K562 (cell line): Measurements from ENCODE around the gene ATP2A2. TPM values are rescaled to one million over a fixed set of nuclear protein-coding genes. Genes with fewer than 3 reads are reported as not detected.

Experiments used
- ATAC-seq: fragments of 200-7000 bp; cut with Tn5 transposase; 3 replicates; pipeline ENCODE4 v1.9.1; 2020; ENCODE audit warnings: moderate library complexity
- BruUV-seq: library from RNA; stranded (reverse); fragments of 400-500 nt; replicated peaks from 2 replicates; lab custom pipeline; 2021; lab: Mats Ljungman, UMichigan
- CTCF ChIA-PET: fragments of 300-600 bp; formaldehyde crosslinking; extraction: SDS; loops from one replicate; lab custom pipeline; 2021; ENCODE audit warnings: low intra/inter-chr PET ratio; lab: Yijun Ruan, JAX
- POLR2A ChIA-PET: fragments of 300-600, 350-650 bp; sonication (Branson Sonifier 250); formaldehyde crosslinking; extraction: SDS; loops from one replicate; lab custom pipeline; 2021; ENCODE audit warnings: antibody characterized with exemption, inconsistent platforms; lab: Yijun Ruan, JAX
- DNase-seq, 4 experiments: peaks; one replicate each; pipeline versions ENCODE4 v3.0.0 to v3.0.0-alpha.2; 2011 to 2018; ENCODE audit warnings: low spot score in 3 of 4, mixed read lengths in 3 of 4; ENCODE audit errors: extremely low read depth in 1 of 4
- FAIRE-seq: peaks from 2 replicates; lab custom pipeline; 2011; peaks lifted over from hg19 to GRCh38; lab: Jason Lieb, UNC
- H2AFZ ChIP-seq: 2 replicates; pipeline ENCODE4 v1.6.0; 2011; ENCODE audit warnings: low read depth, low read length, control low read depth, inconsistent platforms
- H3K27ac ChIP-seq: fragments of 200-600 bp; 3 replicates; pipeline ENCODE4 v1.8.0; 2011; ENCODE audit warnings: low read depth, mild to moderate bottlenecking, control low read depth, inconsistent platforms, low read length, moderate library complexity, mixed read lengths; ENCODE audit errors: extremely low read depth
- H3K27me3 ChIP-seq, 2 experiments: fragments of 300-600 bp in 1 of 2; 2 replicates in 1 of 2; 3 replicates in 1 of 2; pipeline versions ENCODE4 v1.6.0 to v1.8.0; 2011; ENCODE audit warnings: inconsistent platforms in 2 of 2, low read length in 2 of 2, mild to moderate bottlenecking in 1 of 2, mixed read lengths in 1 of 2, moderate library complexity in 1 of 2; ENCODE audit not compliant: control insufficient read depth in 2 of 2, insufficient read depth in 2 of 2
- H3K36me3 ChIP-seq: fragments of 300-600 bp; 3 replicates; pipeline ENCODE4 v1.8.0; 2011; ENCODE audit warnings: mild to moderate bottlenecking, low read length, inconsistent platforms; ENCODE audit not compliant: control insufficient read depth, insufficient read depth
- H3K4me1 ChIP-seq, 2 experiments: fragments of 200-600 bp in 1 of 2; replicated peaks in 1 of 2; 2 replicates in 1 of 2; 3 replicates in 1 of 2; pipeline versions ENCODE4 v1.5.1 to v1.8.0; 2011; ENCODE audit warnings: inconsistent platforms in 2 of 2, low read length in 2 of 2, mild to moderate bottlenecking in 1 of 2, mixed read lengths in 1 of 2, moderate library complexity in 1 of 2; ENCODE audit not compliant: control insufficient read depth in 2 of 2, insufficient read depth in 2 of 2
- H3K4me2 ChIP-seq: 2 replicates; pipeline ENCODE4 v1.6.1; 2011; ENCODE audit warnings: low read length, control low read depth, inconsistent platforms, mixed read lengths; ENCODE audit not compliant: insufficient read depth
- H3K4me3 ChIP-seq: fragments of 200-600 bp; sonication (generic), shearing (Covaris generic); 2 replicates; pipeline ENCODE4 v1.5.1; 2016; ENCODE audit warnings: control low read depth, inconsistent platforms
- H3K79me2 ChIP-seq: fragments of 200-600 bp; 3 replicates; pipeline ENCODE4 v1.8.0; 2011; ENCODE audit warnings: low read length, inconsistent platforms; ENCODE audit not compliant: control insufficient read depth, insufficient read depth
- H3K9ac ChIP-seq, 2 experiments: 2 replicates each; pipeline versions ENCODE4 v1.6.0 to v1.6.1; 2011; ENCODE audit warnings: low read depth in 2 of 2, low read length in 2 of 2, control low read depth in 1 of 2, inconsistent platforms in 1 of 2, mild to moderate bottlenecking in 1 of 2, mixed read lengths in 1 of 2; ENCODE audit not compliant: insufficient read depth in 1 of 2
- H3K9me1 ChIP-seq: one replicate; pipeline ENCODE4 v1.6.0; 2011; ENCODE audit warnings: inconsistent platforms, mild to moderate bottlenecking, low read length, moderate library complexity; ENCODE audit not compliant: control insufficient read depth, insufficient read depth
- H3K9me3 ChIP-seq: replicated peaks from 2 replicates; pipeline ENCODE4 v1.5.1; 2011; ENCODE audit warnings: low read depth, low read length, inconsistent platforms; ENCODE audit not compliant: control insufficient read depth, insufficient read depth
- H4K20me1 ChIP-seq: replicated peaks from 2 replicates; pipeline ENCODE4 v1.6.1; 2011; ENCODE audit warnings: low read length, inconsistent platforms, mixed read lengths; ENCODE audit not compliant: control insufficient read depth, insufficient read depth
- CCAR2 ChIP-seq: fragments of 200-400 bp; formaldehyde crosslinking; IDR thresholded peaks from 2 replicates; pipeline ENCODE4 v1.6.1; 2017; ENCODE audit warnings: mild to moderate bottlenecking, low read depth, low read length
- DEAF1 ChIP-seq: fragments of 450-650 bp; formaldehyde crosslinking; IDR thresholded peaks from 2 replicates; pipeline ENCODE4 v1.4.0; 2020; ENCODE audit warnings: mild to moderate bottlenecking, moderate library complexity
- E4F1 ChIP-seq: fragments of 250-450 bp; sonication (Bioruptor Pico); IDR thresholded peaks from 2 replicates; pipeline ENCODE4 v1.5.0; 2021; ENCODE audit warnings: mild to moderate bottlenecking, borderline replicate concordance
- ELF2 ChIP-seq: fragments of 250-450 bp; sonication (Bioruptor Pico); IDR thresholded peaks from 2 replicates; pipeline ENCODE4 v1.5.0; 2021; ENCODE audit warnings: mild to moderate bottlenecking
- ETS1 ChIP-seq: conservative IDR thresholded peaks from 2 replicates; pipeline ENCODE4 v1.6.1; 2011; ENCODE audit warnings: low read depth, mild to moderate bottlenecking, low read length; ENCODE audit not compliant: control insufficient read depth
- EWSR1 ChIP-seq: fragments of 450-650 bp; IDR thresholded peaks from 2 replicates; pipeline ENCODE4 v1.6.1; 2018; ENCODE audit warnings: borderline replicate concordance, mild to moderate bottlenecking, low read depth, moderate library complexity; ENCODE audit not compliant: partially characterized antibody
- FOXA1 ChIP-seq: fragments of 450-650 bp; IDR thresholded peaks from 2 replicates; pipeline ENCODE4 v1.6.1; 2016; ENCODE audit warnings: mild to moderate bottlenecking, borderline replicate concordance
- GABPA ChIP-seq: fragments of 200-800 bp; sonication (Bioruptor generic); conservative IDR thresholded peaks from 2 replicates; pipeline ENCODE4 v1.6.1; 2016; ENCODE audit warnings: low read depth, missing genetic modification characterization, missing compliant biosample characterization
- LCOR ChIP-seq: sonication (generic); formaldehyde crosslinking; IDR thresholded peaks from 2 replicates; pipeline ENCODE4 v1.8.0; 2022; ENCODE audit warnings: mild to moderate bottlenecking, missing genetic modification reagents
- NFRKB ChIP-seq: fragments of 450-650 bp; IDR thresholded peaks from 2 replicates; pipeline ENCODE4 v1.6.1; 2016; ENCODE audit warnings: low read depth
- RBM22 ChIP-seq: fragments of 200-400 bp; formaldehyde crosslinking; IDR thresholded peaks from 2 replicates; pipeline ENCODE4 v1.6.1; 2018; ENCODE audit warnings: low read length, low read depth; ENCODE audit not compliant: poor library complexity, severe bottlenecking
- ZKSCAN3 ChIP-seq: fragments of 250-450 bp; sonication (Bioruptor Pico); IDR thresholded peaks from 2 replicates; pipeline ENCODE4 v1.4.0; 2020
- ZNF133 ChIP-seq: fragments of 250-450 bp; sonication (Bioruptor Pico); IDR thresholded peaks from 2 replicates; pipeline ENCODE4 v1.4.0; 2020; ENCODE audit warnings: mild to moderate bottlenecking
- ZNF239 ChIP-seq: fragments of 250-450 bp; sonication (Bioruptor Pico); IDR thresholded peaks from 2 replicates; pipeline ENCODE4 v1.4.0; 2020; ENCODE audit warnings: mild to moderate bottlenecking
- ZNF583 ChIP-seq: fragments of 250-450 bp; sonication (Bioruptor Pico); IDR thresholded peaks from 2 replicates; pipeline ENCODE4 v1.4.0; 2020
- ZNF695 ChIP-seq: fragments of 450-650 bp; formaldehyde crosslinking; IDR thresholded peaks from 2 replicates; pipeline ENCODE4 v1.4.0; 2020; ENCODE audit warnings: mild to moderate bottlenecking, moderate library complexity
- WGBS: fragments of 100-300 bp; shearing (Covaris generic); methylation state at CpG from one replicate; pipeline ENCODE4 v1.1.6; 2016; ENCODE audit warnings: low coverage, mixed read lengths; ENCODE audit not compliant: insufficient coverage; ENCODE audit errors: missing lambda C conversion rate; 5-methylcytosine and 5-hydroxymethylcytosine counted together
- in situ Hi-C: fragments of 300-500 bp; cut with MboI; formaldehyde crosslinking; loops from 4 replicates; pipeline ENCODE4 v1.15.0; 2018; ENCODE audit warnings: inconsistent platforms, mixed read lengths
- intact Hi-C: fragments of 100-400 bp; cut with micrococcal nuclease; formaldehyde crosslinking; loops from 2 replicates; pipeline ENCODE4 v1.14.2; 2022
- polyA plus RNA-seq, 8 experiments: library from polyadenylated mRNA; depleted of rRNA in 4 of 8; stranded (reverse) in 5 of 8; unstranded in 3 of 8; fragments of >200 nt; fragmentation: Nextera tagmentation in 2 of 8; fragmentation: Illumina TruSeq in 1 of 8; extraction: Ambion mirVana in 2 of 8; extraction: Trizol in 1 of 8; gene quantifications; 2 replicates each; pipeline versions ENCODE4 v1.2.1 to v1.2.3, GENCODE V29; 2011 to 2014; ENCODE audit warnings: inconsistent platforms in 1 of 8, missing spikeins in 1 of 8
- total RNA-seq, 7 experiments: library from RNA; depleted of rRNA in 6 of 7; stranded (reverse); fragments of >200 nt in 6 of 7; fragmentation: Illumina TruSeq in 2 of 7; extraction: Trizol in 2 of 7; gene quantifications; 2 replicates each; pipeline versions ENCODE4 v1.2.1 to v1.2.3, GENCODE V29; 2011 to 2021; ENCODE audit warnings: low replicate concordance in 1 of 7

ATP2A2 gene
- total and polyA plus RNA-seq, 9 of the 15 experiments (the other 6 are each of a cell fraction or from before 2014, with no cell fraction given): 5.2 to 205 (median 51.6) TPM

- no peak for TF ChIP-seq E4F1
These were observed 31.9 kb upstream of the ATP2A2 start (continued) for GRCh38 chr12:110249105-110249504.

GRCh38 chr12:110249716-110250225 is 31.3 kb upstream of the ATP2A2 start:
- DNase-seq (no peak), ATAC-seq (no peak), FAIRE-seq (no peak)
- CTCF ChIA-PET: no interaction called here
- Histone ChIP-seq H2AFZ (no peak overlapping the region), H3K36me3 (no peaks in the 10 kb centered on the region), H3K4me3 (no peak overlapping the region), H3K27me3 (no peaks in the 10 kb centered on the region), H4K20me1 (no peaks in the 10 kb centered on the region), H3K9me1 (no peaks in the 10 kb centered on the region), H3K9ac (no peak overlapping the region), H3K4me1 (peaks cover 5 to 9% of the 10 kb centered on the region in 2 experiments; a peak in 3 of 5 replicates), H3K9me3 (no peaks in the 10 kb centered on the region), H3K27ac (no peak overlapping the region), H3K79me2 (no peaks in the 10 kb centered on the region), H3K4me2 (no peak overlapping the region)
- in situ Hi-C loops: no loop called here
- WGBS: 55% methylated on average over 6 of the region's 7 CpGs
- no TSS peak for BruUV-seq
- POLR2A ChIA-PET: interaction anchor here (0.6 to 3.9 kb wide), 4 partner anchors 9 to 326 kb away, joined by 3 to 12 read pairs (median 3); no protein-coding TSS in a partner anchor
- intact Hi-C loops: loop anchor here (2.0 kb wide), 1 partner anchor 71 kb away; no protein-coding TSS in a partner anchor
- TF ChIP-seq DEAF1 (CRISPR knock-in tag) (no peak), ZNF133 (CRISPR knock-in tag) (no peak), FOXA1 (no peak), ELF2 (CRISPR knock-in tag) (no peak), LCOR (CRISPR knock-in tag) (no peak), NFRKB (no peak), ZNF695 (CRISPR knock-in tag) (no peak), GABPA (tag) (no peak), ZNF583 (CRISPR knock-in tag) (no peak), EWSR1 (no peak), ZNF239 (no peak), ETS1 (no peak), RBM22 (no peak), ZKSCAN3 (CRISPR knock-in tag) (no peak), CCAR2 (no peak)
